Karpas-422 (cell line): ENCODE measurements around the gene VCL. TPM values are rescaled to one million over a fixed set of nuclear protein-coding genes. Genes with fewer than 3 reads are reported as not detected.

Experiments used
- DNase-seq: peaks from one replicate; pipeline ENCODE4 v3.0.0-alpha.2; 2015
- H2AFZ ChIP-seq: fragments of 200-600 bp; sonication (generic); 2 replicates; pipeline ENCODE4 v1.6.1; 2014; ENCODE audit warnings: antibody characterized with exemption, low read length, mixed read lengths
- H3K27ac ChIP-seq: fragments of 200-600 bp; sonication (generic); 2 replicates; pipeline ENCODE4 v1.5.1; 2014; ENCODE audit warnings: mild to moderate bottlenecking, low read length, moderate library complexity
- H3K27me3 ChIP-seq: fragments of 200-600 bp; sonication (generic); 2 replicates; pipeline ENCODE4 v1.6.1; 2014; ENCODE audit warnings: low read length, mixed read lengths
- H3K36me3 ChIP-seq: fragments of 200-600 bp; sonication (generic); 2 replicates; pipeline ENCODE4 v1.6.1; 2014; ENCODE audit warnings: low read length, mixed read lengths; ENCODE audit not compliant: insufficient read depth
- H3K4me1 ChIP-seq: fragments of 200-600 bp; sonication (generic); 2 replicates; pipeline ENCODE4 v1.6.1; 2014; ENCODE audit warnings: mild to moderate bottlenecking, low read length, mixed read lengths
- H3K4me2 ChIP-seq: fragments of 200-600 bp; sonication (generic); 2 replicates; pipeline ENCODE4 v1.6.1; 2014; ENCODE audit warnings: low read length, low read depth, mild to moderate bottlenecking; ENCODE audit not compliant: poor library complexity, severe bottlenecking
- H3K4me3 ChIP-seq: fragments of 200-600 bp; sonication (generic); 2 replicates; pipeline ENCODE4 v1.5.1; 2014; ENCODE audit warnings: mild to moderate bottlenecking, antibody characterized with exemption, low read length, mixed read lengths
- H3K79me2 ChIP-seq: fragments of 200-600 bp; sonication (generic); 2 replicates; pipeline ENCODE4 v1.6.1; 2014; ENCODE audit warnings: mild to moderate bottlenecking, low read length, mixed read lengths
- H3K9ac ChIP-seq: fragments of 200-600 bp; sonication (generic); 2 replicates; pipeline ENCODE4 v1.6.0; 2014; ENCODE audit warnings: low read length
- H3K9me2 ChIP-seq: fragments of 200-600 bp; sonication (generic), shearing (Covaris generic); replicated peaks from 2 replicates; pipeline ENCODE4 v1.6.0; 2014; ENCODE audit warnings: mild to moderate bottlenecking, low read length, moderate library complexity; ENCODE audit not compliant: insufficient read depth
- H3K9me3 ChIP-seq: fragments of 300-700, 200-600 bp; sonication (generic); 2 replicates; pipeline ENCODE4 v1.6.1; 2014; ENCODE audit warnings: low read length, mixed read lengths
- H4K20me1 ChIP-seq: fragments of 200-600 bp; sonication (generic); 2 replicates; pipeline ENCODE4 v1.6.1; 2014; ENCODE audit warnings: mild to moderate bottlenecking, antibody characterized with exemption, low read length, low read depth; ENCODE audit not compliant: insufficient read depth
- total RNA-seq: library from RNA; depleted of rRNA; stranded (reverse); fragments of >200 nt; shearing (Covaris generic); gene quantifications from 2 replicates; pipeline ENCODE4 v1.2.3, GENCODE V29; 2014; ENCODE audit warnings: low replicate concordance

VCL gene
- total RNA-seq, 1 experiment from 2014 or later: 37.6 TPM

DNA sequence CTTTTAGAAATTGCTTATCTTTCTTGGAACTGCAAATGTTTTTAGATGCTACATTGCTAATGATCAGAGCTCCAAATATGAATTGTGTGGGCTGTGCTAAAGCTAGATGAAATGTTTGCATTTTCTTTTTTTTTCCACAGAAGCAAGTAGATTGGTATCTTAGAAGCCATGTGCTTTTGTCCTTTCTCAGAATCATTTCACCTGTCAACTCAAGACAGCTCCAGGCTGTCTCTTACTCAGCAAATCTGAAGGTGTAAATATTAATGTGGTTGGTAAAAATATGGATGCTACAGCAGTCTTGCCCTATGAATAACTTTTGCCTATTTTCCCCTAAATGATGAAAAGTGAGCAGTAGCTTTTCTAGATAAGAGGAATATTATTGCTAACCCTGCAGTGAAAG, 111.5 kb downstream of the VCL start:
- DNase-seq: no peak
- no peaks in the 10 kb centered on the region for H3K27me3 ChIP-seq
- no peaks in the 10 kb centered on the region for H3K79me2 ChIP-seq
- no peaks in the 10 kb centered on the region for H4K20me1 ChIP-seq
- peaks cover 40% of the 10 kb centered on the region; the same call in 1 of the 2 replicates for H3K36me3 ChIP-seq
- H3K4me1 ChIP-seq: peaks cover 3% of the 10 kb centered on the region; the same call in 1 of the 2 replicates
- no peak overlapping the region for H3K4me3 ChIP-seq
- no peak overlapping the region for H3K9ac ChIP-seq
- no peak overlapping the region for H2AFZ ChIP-seq
- no peaks in the 10 kb centered on the region for H3K9me3 ChIP-seq
- no peak overlapping the region for H3K4me2 ChIP-seq
- H3K9me2 ChIP-seq: no peaks in the 10 kb centered on the region
- no peak overlapping the region for H3K27ac ChIP-seq

DNA sequence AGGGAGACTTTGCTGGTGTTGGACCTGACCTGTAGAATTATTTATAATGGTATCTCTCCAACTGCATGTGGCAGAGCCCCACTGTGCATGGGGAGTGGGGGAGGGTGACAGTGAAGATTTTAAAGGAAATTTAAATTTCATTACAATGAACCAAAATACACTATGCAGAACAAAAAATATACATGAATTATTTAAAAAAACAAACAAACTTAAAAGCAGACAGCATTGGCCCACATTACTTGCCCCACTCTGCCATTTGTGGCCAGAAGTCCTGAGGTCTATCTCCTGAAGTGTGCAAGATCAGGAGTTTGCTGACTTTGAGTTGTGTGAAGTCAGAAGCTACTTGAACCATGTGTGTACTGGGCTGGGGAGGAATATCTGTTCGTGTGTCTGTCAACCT, 112.2 kb downstream of the VCL start:
- Histone ChIP-seq H3K4me2 (no peak overlapping the region), H3K27me3 (no peaks in the 10 kb centered on the region), H3K4me3 (no peak overlapping the region), H3K9ac (no peak overlapping the region), H3K9me2 (no peaks in the 10 kb centered on the region), H3K27ac (no peak overlapping the region), H4K20me1 (no peaks in the 10 kb centered on the region), H3K9me3 (no peaks in the 10 kb centered on the region), H2AFZ (no peak overlapping the region), H3K4me1 (peaks cover 3% of the 10 kb centered on the region; the same call in 1 of the 2 replicates), H3K79me2 (no peaks in the 10 kb centered on the region), H3K36me3 (peaks cover 34% of the 10 kb centered on the region; the same call in 1 of the 2 replicates)
- no peak for DNase-seq

DNA sequence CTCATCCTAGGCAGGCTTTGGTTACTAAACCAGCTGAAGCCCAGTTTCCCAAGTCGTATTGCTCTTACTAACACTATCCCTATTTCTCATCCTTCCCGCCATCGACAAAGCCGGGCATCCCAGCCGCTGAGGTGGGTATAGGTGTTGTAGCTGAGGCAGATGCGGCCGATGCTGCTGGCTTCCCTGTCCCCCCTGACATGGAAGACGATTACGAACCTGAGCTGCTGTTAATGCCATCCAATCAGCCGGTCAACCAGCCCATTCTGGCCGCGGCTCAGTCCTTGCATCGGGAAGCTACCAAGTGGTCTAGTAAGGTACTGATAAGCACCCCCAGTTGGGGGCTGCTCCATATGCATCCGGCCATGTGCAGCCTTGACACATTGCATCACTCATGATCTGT, 113.9 kb downstream of the VCL start:
- peaks cover 32% of the 10 kb centered on the region; the same call in 1 of the 2 replicates for H3K36me3 ChIP-seq
- H2AFZ ChIP-seq: no peak overlapping the region
- no peaks in the 10 kb centered on the region for H4K20me1 ChIP-seq
- H3K4me3 ChIP-seq: no peak overlapping the region
- no peak overlapping the region for H3K27ac ChIP-seq
- H3K27me3 ChIP-seq: no peaks in the 10 kb centered on the region
- no peak for DNase-seq
- no peak overlapping the region for H3K4me2 ChIP-seq
- no peak overlapping the region for H3K9ac ChIP-seq
- H3K9me3 ChIP-seq: no peaks in the 10 kb centered on the region
- peaks cover 3% of the 10 kb centered on the region; the same call in 1 of the 2 replicates for H3K4me1 ChIP-seq
- H3K9me2 ChIP-seq: no peaks in the 10 kb centered on the region
- peaks cover 3% of the 10 kb centered on the region; the same call in 1 of the 2 replicates for H3K79me2 ChIP-seq

DNA sequence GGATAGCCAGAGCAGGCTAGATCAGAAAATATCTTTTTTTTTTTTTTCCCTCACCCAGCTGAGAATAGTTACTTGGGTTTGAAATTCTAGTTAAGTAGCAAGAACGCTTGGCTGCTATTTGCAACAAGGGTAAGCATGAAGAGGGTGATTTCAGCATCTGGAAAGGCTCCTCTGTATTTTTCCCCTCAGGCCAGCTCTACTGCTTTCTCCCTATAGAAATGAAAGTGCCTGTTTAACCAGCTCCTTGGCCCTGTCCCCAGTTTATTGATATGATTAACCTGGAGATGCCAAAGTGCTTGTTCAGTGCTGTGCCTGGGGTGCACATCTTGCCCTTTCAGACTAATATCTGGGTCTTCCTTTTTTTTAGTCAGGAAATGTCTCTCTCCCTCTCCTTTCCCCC, 115.6 kb downstream of the VCL start:
- no peak for DNase-seq
- Histone ChIP-seq H4K20me1 (no peaks in the 10 kb centered on the region), H3K4me3 (no peak overlapping the region), H3K4me2 (no peak overlapping the region), H3K36me3 (peaks cover 39% of the 10 kb centered on the region; the same call in 1 of the 2 replicates), H3K79me2 (peaks cover 3% of the 10 kb centered on the region; the same call in 1 of the 2 replicates), H3K9ac (no peak overlapping the region), H3K9me3 (no peaks in the 10 kb centered on the region), H3K9me2 (no peaks in the 10 kb centered on the region), H2AFZ (no peak overlapping the region), H3K4me1 (peaks cover 3% of the 10 kb centered on the region; the same call in 1 of the 2 replicates), H3K27ac (no peak overlapping the region), H3K27me3 (no peaks in the 10 kb centered on the region)

DNA sequence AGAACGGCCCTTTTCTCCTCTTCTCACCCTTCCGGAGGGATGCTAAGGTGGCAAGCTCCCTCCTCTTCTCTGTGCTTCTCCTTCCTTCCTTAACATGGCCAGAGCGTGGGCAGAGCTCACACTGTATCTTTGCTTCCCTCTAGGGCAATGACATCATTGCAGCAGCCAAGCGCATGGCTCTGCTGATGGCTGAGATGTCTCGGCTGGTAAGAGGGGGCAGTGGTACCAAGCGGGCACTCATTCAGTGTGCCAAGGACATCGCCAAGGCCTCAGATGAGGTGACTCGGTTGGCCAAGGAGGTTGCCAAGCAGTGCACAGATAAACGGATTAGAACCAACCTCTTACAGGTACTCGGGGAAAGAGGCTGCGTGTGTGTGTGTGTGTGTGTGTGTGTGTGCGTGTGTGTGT, 116.1 kb downstream of the VCL start:
- H3K9me3 ChIP-seq: no peaks in the 10 kb centered on the region
- no peak overlapping the region for H3K4me2 ChIP-seq
- no peak overlapping the region for H3K27ac ChIP-seq
- H3K79me2 ChIP-seq: peaks cover 3% of the 10 kb centered on the region; the same call in 1 of the 2 replicates
- peaks cover 37% of the 10 kb centered on the region; the same call in 1 of the 2 replicates for H3K36me3 ChIP-seq
- H3K9me2 ChIP-seq: no peaks in the 10 kb centered on the region
- H2AFZ ChIP-seq: no peak overlapping the region
- no peak for DNase-seq
- no peaks in the 10 kb centered on the region for H3K27me3 ChIP-seq
- no peak overlapping the region for H3K4me3 ChIP-seq
- H3K4me1 ChIP-seq: peaks cover 3% of the 10 kb centered on the region; the same call in 1 of the 2 replicates
- no peaks in the 10 kb centered on the region for H4K20me1 ChIP-seq
- H3K9ac ChIP-seq: no peak overlapping the region

DNA sequence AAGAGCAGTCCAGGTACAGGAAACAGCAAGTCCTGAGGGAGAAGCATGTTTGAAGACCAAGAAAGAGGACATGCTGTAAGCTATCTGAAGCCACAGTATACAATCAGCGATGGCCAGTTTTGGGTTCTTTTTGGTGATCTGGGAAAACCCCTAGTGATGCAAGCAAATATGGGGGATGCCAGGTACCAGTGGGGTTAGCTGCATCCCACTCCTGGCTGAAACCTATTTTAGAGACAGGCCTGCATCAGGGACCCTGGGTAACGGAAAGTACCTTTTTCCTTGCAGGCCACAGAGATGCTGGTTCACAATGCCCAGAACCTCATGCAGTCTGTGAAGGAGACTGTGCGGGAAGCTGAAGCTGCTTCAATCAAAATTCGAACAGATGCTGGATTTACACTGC, 119.8 kb downstream of the VCL start:
- H3K79me2 ChIP-seq: peaks cover 3% of the 10 kb centered on the region
- H2AFZ ChIP-seq: no peak overlapping the region
- H3K4me2 ChIP-seq: no peak overlapping the region
- H3K27ac ChIP-seq: no peak overlapping the region
- no peak for DNase-seq
- no peaks in the 10 kb centered on the region for H3K27me3 ChIP-seq
- H3K4me1 ChIP-seq: peaks cover 2% of the 10 kb centered on the region; the same call in 1 of the 2 replicates
- no peaks in the 10 kb centered on the region for H3K9me2 ChIP-seq
- H3K36me3 ChIP-seq: peaks cover 49% of the 10 kb centered on the region; the same call in 1 of the 2 replicates
- H3K4me3 ChIP-seq: no peak overlapping the region
- no peaks in the 10 kb centered on the region for H4K20me1 ChIP-seq
- no peak overlapping the region for H3K9ac ChIP-seq
- H3K9me3 ChIP-seq: no peaks in the 10 kb centered on the region

DNA sequence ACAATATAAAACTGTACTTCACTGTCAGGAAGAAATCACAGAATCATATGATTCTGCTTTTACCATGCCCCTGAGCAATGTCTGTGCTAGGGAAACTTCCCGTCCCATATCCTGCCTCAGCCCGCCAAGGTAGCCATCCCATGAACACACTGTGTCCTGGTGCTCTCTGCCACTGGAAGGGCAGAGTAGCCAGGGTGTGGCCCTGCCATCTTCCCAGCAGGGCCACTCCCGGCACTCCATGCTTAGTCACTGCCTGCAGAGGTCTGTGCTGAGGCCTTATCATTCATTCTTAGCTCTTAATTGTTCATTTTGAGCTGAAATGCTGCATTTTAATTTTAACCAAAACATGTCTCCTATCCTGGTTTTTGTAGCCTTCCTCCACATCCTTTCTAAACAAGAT, 120.9 kb downstream of the VCL start:
- Histone ChIP-seq H3K27ac (no peak overlapping the region), H3K9me3 (no peaks in the 10 kb centered on the region), H3K36me3 (peaks cover 59% of the 10 kb centered on the region; the same call in 1 of the 2 replicates), H3K9ac (no peak overlapping the region), H3K4me3 (no peak overlapping the region), H4K20me1 (no peaks in the 10 kb centered on the region), H3K4me1 (peaks cover 7% of the 10 kb centered on the region; the same call in 1 of the 2 replicates), H2AFZ (no peak overlapping the region), H3K27me3 (no peaks in the 10 kb centered on the region), H3K79me2 (peaks cover 3% of the 10 kb centered on the region), H3K9me2 (no peaks in the 10 kb centered on the region), H3K4me2 (no peak overlapping the region)
- no peak for DNase-seq

DNA sequence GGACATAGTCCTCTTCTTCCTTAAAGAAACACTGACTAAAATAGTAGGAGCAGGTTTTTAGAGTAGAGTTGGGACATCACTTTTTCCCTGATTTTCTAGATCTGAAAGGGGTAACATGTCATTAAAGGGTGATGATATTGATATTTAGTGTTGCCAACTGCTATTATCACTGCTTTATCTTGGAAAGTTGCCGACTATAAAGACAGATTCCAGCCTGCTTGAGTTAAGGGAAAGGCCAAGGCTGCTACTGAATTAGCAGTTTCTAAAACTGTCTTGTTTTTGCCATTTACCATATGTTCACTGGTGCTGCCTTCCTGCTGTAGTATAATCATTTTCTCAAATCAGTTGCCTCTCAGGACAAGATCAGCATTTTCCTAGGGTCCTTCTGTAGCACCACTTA, 123.0 kb downstream of the VCL start:
- no peak for DNase-seq
- H3K4me3 ChIP-seq: no peak overlapping the region
- peaks cover 7% of the 10 kb centered on the region; the same call in 1 of the 2 replicates for H3K4me1 ChIP-seq
- H4K20me1 ChIP-seq: no peaks in the 10 kb centered on the region
- H3K9ac ChIP-seq: no peak overlapping the region
- H3K27ac ChIP-seq: no peak overlapping the region
- H3K4me2 ChIP-seq: no peak overlapping the region
- peaks cover 3% of the 10 kb centered on the region for H3K79me2 ChIP-seq
- no peaks in the 10 kb centered on the region for H3K27me3 ChIP-seq
- H2AFZ ChIP-seq: no peak overlapping the region
- H3K9me2 ChIP-seq: no peaks in the 10 kb centered on the region
- H3K36me3 ChIP-seq: peaks cover 69% of the 10 kb centered on the region; the same call in 1 of the 2 replicates
- H3K9me3 ChIP-seq: no peaks in the 10 kb centered on the region
